AG04450 (cell line): Measurements from ENCODE around the gene TMEM258. TPM values are rescaled to one million over a fixed set of nuclear protein-coding genes. Genes with fewer than 3 reads are reported as not detected.

Experiments used
- CTCF ChIA-PET: fragments of 300-600, 350-600 bp; formaldehyde crosslinking; extraction: SDS; loops from one replicate; lab custom pipeline; 2022; ENCODE audit warnings: antibody characterized with exemption, inconsistent platforms; lab: Charles Lee
- POLR2A ChIA-PET: fragments of 350-600 bp; formaldehyde crosslinking; extraction: SDS; loops from one replicate; lab custom pipeline; 2021; ENCODE audit warnings: antibody characterized with exemption, inconsistent platforms; lab: Yijun Ruan, JAX
- DNase-seq: peaks from one replicate; pipeline ENCODE4 v3.0.0-alpha.2; 2011; ENCODE audit warnings: low read depth, low spot score
- H3K27ac ChIP-seq: one replicate; pipeline ENCODE4 v1.5.1; 2012; ENCODE audit warnings: low read depth, low read length, control low read depth
- H3K27me3 ChIP-seq: one replicate; pipeline ENCODE4 v1.6.0; 2012; ENCODE audit warnings: low read length; ENCODE audit not compliant: control insufficient read depth, insufficient read depth
- H3K4me3 ChIP-seq: 2 replicates; pipeline ENCODE4 v1.5.1; 2011; ENCODE audit warnings: mild to moderate bottlenecking, low read depth, low read length, control low read depth
- H3K9me3 ChIP-seq: 2 replicates; pipeline ENCODE4 v1.5.1; 2012; ENCODE audit warnings: low read length; ENCODE audit not compliant: control insufficient read depth, insufficient read depth
- CTCF ChIP-seq: IDR thresholded peaks from 2 replicates; pipeline ENCODE4 v1.5.1; 2011; ENCODE audit warnings: low read depth, low read length, control low read depth, inconsistent platforms
- polyA plus RNA-seq: library from polyadenylated mRNA; depleted of rRNA; stranded (reverse); fragments of >200 nt; gene quantifications from 2 replicates; pipeline ENCODE4 v1.2.3, GENCODE V29; 2011

Gene TMEM258
- polyA plus RNA-seq, 1 experiment = 300 TPM

- Histone ChIP-seq H3K9me3 (no peaks in the 10 kb centered on the region), H3K4me3 (no peak overlapping the region), H3K27ac (no peak overlapping the region), H3K27me3 (no peaks in the 10 kb centered on the region)
- no peak for DNase-seq
- CTCF ChIA-PET = interaction anchor here (3.5 kb wide), 1 partner anchor 27 kb away, joined by 15 read pairs; no protein-coding TSS in a partner anchor
- POLR2A ChIA-PET = interaction anchor here (1.0 kb wide), 1 partner anchor 10 kb away, joined by 8 read pairs; no protein-coding TSS in a partner anchor
- TF ChIP-seq CTCF = no peak
Observed at GRCh38 chr11:61773809-61774208, 18.6 kb downstream of the TMEM258 start.

GRCh38 chr11:61773356-61773755 is 19.0 kb downstream of the TMEM258 start:
- DNase-seq = no peak
- no peak for TF ChIP-seq CTCF
- ChIA-PET CTCF (no interaction called here), POLR2A (no interaction called here)
- Histone ChIP-seq H3K27me3 (no peaks in the 10 kb centered on the region), H3K9me3 (no peaks in the 10 kb centered on the region), H3K4me3 (no peak overlapping the region), H3K27ac (no peak overlapping the region)

GRCh38 chr11:61771985-61772455 is 20.4 kb downstream of the TMEM258 start:
- no peak for DNase-seq
- TF ChIP-seq CTCF = no peak
- Histone ChIP-seq H3K27ac (no peak overlapping the region), H3K27me3 (no peaks in the 10 kb centered on the region), H3K9me3 (no peaks in the 10 kb centered on the region), H3K4me3 (no peak overlapping the region)
- ChIA-PET CTCF (interaction anchor here (0.7 kb wide), 1 partner anchor 39 kb away, joined by 3 read pairs; no protein-coding TSS in a partner anchor), POLR2A (no interaction called here)

GRCh38 chr11:61771195-61771894 is 21.1 kb downstream of the TMEM258 start:
- CTCF ChIA-PET = no interaction called here

More at GRCh38 chr11:61771195-61771894, 21.1 kb downstream of the TMEM258 start:
- no peak for TF ChIP-seq CTCF
- Histone ChIP-seq H3K27me3 (no peaks in the 10 kb centered on the region), H3K9me3 (no peaks in the 10 kb centered on the region), H3K4me3 (no peak overlapping the region), H3K27ac (no peak overlapping the region)
- POLR2A ChIA-PET = no interaction called here
- no peak for DNase-seq
